H1 (cell line): Measurements from ENCODE around the gene ZNF74. TPM values are rescaled to one million over a fixed set of nuclear protein-coding genes. Genes with fewer than 3 reads are reported as not detected.

Source experiments
- CREB1 ChIP-seq: IDR thresholded peaks from 2 replicates; pipeline ENCODE4 v1.6.1; 2012; ENCODE audit warnings: inconsistent platforms
- JUND ChIP-seq: IDR thresholded peaks from 2 replicates; pipeline ENCODE4 v1.6.1; 2011; ENCODE audit warnings: mild to moderate bottlenecking, improper control_type of control experiment, low read length
- SIRT6 ChIP-seq: IDR thresholded peaks from one replicate; pipeline ENCODE4 v1.7.1; 2012; ENCODE audit warnings: low read length, inconsistent platforms
- polyA plus RNA-seq, 7 experiments: library from polyadenylated mRNA; depleted of rRNA in 3 of 7; stranded (reverse) in 5 of 7; unstranded in 2 of 7; fragments of >200 nt in 5 of 7; fragments of 200-250 nt in 2 of 7; gene quantifications; 1 replicate in 5 of 7; 2 replicates in 1 of 7; 4 replicates in 1 of 7; pipeline versions ENCODE4 v1.2.1 to v1.2.3, GENCODE V29; 2011 to 2013; ENCODE audit warnings: missing spikeins in 2 of 7, mixed read lengths in 2 of 7
- total RNA-seq: library from RNA; stranded (reverse); fragmentation: NEBNext Ultra II Directional; extraction: Animal tissue kit (Norgen Biotek cat#: 25700); gene quantifications from 2 replicates; pipeline ENCODE4 v1.2.1, GENCODE V29; 2021
- TF ChIP-seq, protein P1 (sequence below), 3 experiments: IDR thresholded peaks; 1 replicate in 2 of 3; 2 replicates in 1 of 3; pipeline versions ENCODE4 v1.5.1 to v1.6.1; 2011; ENCODE audit warnings: low read length in 3 of 3, mild to moderate bottlenecking in 3 of 3, inconsistent platforms in 2 of 3, low read depth in 1 of 3, moderate library complexity in 1 of 3; ENCODE audit not compliant: insufficient read depth in 1 of 3; ENCODE audit errors: control extremely low read depth in 1 of 3

ZNF74 gene
- total and polyA plus RNA-seq, 2 of the 8 experiments (the other 6 are each of a cell fraction or from before 2014, with no cell fraction given): 29.7 to 45.7 TPM

DNA sequence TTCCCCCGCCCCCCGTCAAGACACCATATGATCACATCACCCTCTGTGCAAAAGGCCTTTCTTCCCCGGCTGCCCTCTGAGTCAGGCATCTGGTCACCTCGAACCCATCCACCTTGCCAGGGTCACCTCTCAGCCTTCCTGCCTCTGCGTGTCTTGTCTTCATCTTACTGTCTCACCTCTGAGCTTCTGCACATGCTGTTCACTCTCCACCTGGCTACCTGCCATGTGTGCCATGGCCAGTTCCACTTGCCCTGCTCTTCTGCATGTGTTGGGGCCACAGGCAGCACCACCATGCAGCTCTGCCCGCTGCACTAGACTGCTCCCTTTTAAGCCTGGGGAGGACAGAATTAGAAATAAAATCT is 9.8 kb downstream of the ZNF74 start (continued):
- no peak for TF ChIP-seq JUND
- TF ChIP-seq, protein P1, sequence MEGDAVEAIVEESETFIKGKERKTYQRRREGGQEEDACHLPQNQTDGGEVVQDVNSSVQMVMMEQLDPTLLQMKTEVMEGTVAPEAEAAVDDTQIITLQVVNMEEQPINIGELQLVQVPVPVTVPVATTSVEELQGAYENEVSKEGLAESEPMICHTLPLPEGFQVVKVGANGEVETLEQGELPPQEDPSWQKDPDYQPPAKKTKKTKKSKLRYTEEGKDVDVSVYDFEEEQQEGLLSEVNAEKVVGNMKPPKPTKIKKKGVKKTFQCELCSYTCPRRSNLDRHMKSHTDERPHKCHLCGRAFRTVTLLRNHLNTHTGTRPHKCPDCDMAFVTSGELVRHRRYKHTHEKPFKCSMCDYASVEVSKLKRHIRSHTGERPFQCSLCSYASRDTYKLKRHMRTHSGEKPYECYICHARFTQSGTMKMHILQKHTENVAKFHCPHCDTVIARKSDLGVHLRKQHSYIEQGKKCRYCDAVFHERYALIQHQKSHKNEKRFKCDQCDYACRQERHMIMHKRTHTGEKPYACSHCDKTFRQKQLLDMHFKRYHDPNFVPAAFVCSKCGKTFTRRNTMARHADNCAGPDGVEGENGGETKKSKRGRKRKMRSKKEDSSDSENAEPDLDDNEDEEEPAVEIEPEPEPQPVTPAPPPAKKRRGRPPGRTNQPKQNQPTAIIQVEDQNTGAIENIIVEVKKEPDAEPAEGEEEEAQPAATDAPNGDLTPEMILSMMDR (IDR thresholded peaks at IDR 0.05; ENCODE audit: control extremely low read depth in 1 of 3, insufficient read depth in 1 of 3, low read depth in 1 of 3, low read length in 3 of 3): no peak
- TF ChIP-seq CREB1: no peak
- TF ChIP-seq SIRT6: no peak
